ENCODE data around the gene GAS5. TPM values are rescaled to one million over a fixed set of nuclear protein-coding genes. Genes with fewer than 3 reads are reported as not detected.

Gene GAS5
- total and polyA plus RNA-seq, 2 of the 8 experiments (the other 6 are each of a cell fraction or from before 2014, with no cell fraction given) = 799 to 1,238 TPM

DNA sequence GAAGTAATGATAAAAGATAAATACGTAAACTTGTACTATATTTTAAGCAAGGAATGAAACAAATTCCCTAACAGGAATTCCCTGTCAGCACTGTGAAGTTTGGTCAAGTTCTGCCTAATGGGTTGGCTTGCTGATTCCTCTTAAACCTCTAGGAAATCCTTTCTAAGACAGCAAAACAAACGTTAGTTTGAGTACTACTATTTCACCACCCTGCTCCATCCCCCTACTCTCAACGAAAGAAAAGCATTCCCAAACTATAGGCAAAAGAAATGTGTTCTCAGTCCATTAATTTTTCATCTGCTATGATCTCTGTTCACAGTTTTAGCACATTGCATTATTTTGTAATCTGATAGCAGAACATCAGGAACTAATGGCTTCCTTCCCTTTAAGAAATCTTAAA is 33.2 kb upstream of the GAS5 start (continued):
- no peak for TF ChIP-seq CBX5 (IDR thresholded peaks at IDR 0.05; ENCODE audit: low read depth, low read length)
- TF ChIP-seq ASH2L (IDR thresholded peaks at IDR 0.05; ENCODE audit: low read length) = no peak
- TF ChIP-seq SP1 (IDR thresholded peaks at IDR 0.05; ENCODE audit: low read depth, low read length) = no peak
- TF ChIP-seq POU5F1 (IDR thresholded peaks at IDR 0.05; ENCODE audit: low read depth, low read length) = no peak
- TF ChIP-seq RFX5 (IDR thresholded peaks at IDR 0.05; ENCODE audit: borderline replicate concordance, low read depth, low read length) = no peak
- TF ChIP-seq NANOG (IDR thresholded peaks at IDR 0.05; ENCODE audit: insufficient read depth, low read depth, low read length, poor library complexity, severe bottlenecking) = no peak
